ENCODE data around the gene GRAMD1A.
"Not testable (repeated sequence)": the region's sequence is repeated elsewhere in the genome, so short reads cannot be mapped to it uniquely, and the experiment has no call there.

Gene GRAMD1A

DNA sequence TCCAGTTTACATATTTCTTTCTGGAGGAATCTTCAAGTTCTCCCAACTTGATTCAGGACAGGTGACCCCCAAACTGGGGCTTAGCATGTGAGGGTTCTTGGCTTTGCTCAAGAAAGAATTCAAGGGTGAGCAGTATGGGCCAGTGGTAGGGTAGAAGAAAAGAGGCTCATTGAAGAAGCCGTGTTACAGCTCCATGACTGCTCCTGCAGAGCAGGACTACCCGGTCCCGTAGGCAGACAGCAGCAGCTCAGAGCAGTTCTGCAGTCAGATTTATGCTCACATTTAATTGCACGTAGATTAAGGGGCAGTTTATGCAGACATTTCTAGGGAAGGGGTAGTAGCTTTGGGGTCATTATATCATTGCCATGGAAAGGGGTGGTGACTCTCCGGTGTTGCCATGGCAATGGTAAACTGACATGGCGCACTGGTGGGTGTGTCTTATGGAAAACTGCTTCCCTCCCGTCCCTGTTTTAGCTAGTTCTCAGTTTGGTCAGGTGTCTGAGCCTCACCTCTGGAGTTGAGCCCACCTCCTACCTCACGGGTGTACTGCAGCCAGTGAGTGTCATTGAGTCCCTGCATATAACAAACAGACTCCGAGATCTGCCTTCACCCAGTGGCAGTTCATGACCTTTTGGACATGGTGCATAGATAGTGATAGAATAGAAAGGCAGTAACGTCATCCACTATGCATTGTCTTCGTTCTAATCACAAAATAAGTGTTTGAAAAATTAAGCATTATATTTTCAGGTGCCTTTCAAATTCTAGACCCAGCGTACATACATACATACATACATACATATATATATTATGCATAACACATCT, 20.1 kb upstream of the GRAMD1A start:
- no peak for DNase-seq (ENCODE audit: low read depth)

DNA sequence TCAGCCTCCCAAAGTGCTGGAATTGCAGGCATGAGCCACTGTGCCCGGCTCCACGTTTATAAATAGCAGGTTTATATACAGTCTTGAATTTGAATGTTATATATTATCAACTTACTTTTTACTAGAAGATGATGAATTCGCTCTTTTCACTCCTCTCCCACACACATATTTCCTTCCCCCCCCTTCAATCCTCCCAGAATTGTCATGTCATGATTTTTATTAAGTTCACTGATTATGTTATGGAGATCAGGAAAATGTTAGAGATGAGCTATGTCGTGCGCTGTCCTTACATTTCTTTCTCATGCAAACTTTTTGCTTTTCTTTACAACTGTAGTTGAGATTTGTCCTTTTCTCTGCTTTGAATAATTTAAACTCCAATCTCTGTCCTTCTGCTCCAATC, 17.8 kb upstream of the GRAMD1A start:
- no peak for DNase-seq (ENCODE audit: low read depth)

DNA sequence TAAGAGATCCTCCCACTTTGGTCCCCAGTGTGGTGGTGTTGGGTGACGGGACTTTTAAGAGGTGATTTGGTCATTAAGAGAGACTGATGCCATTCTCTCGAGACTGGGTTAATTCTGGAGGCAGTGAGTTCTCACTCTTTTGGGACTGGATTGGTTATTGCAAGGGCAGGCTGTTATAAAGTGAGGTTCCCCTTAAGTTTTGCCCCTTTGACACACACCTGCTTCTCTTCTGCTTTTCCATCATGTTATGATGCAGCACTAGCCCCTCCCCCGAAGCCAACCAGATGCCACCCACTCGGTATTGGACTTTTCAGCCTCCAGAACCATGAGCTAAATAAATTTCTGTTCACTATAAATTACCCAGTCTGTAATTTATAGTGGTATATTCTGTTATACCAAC, 16.3 kb upstream of the GRAMD1A start:
- DNase-seq (ENCODE audit: low read depth), result no peak

DNA sequence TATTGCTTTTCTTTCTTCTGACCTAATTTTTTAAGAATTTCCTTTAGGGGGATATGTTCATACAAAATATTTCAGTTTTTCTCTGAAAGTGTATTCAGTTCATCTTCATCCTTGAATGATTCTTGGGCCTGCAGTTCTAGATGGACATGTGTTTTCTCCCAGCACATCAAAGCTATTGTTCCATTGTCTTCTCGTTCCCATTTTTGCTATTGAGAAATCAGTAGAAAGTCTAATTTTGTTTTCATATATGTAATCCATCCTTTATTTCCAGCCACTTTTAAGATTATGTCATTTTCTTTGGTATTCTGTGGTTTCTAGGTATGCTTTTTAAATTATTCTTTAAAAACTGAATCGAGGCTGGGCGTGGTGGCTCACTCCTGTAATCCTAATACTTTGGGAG, 15.8 kb upstream of the GRAMD1A start:
- no peak for DNase-seq (ENCODE audit: low read depth)

DNA sequence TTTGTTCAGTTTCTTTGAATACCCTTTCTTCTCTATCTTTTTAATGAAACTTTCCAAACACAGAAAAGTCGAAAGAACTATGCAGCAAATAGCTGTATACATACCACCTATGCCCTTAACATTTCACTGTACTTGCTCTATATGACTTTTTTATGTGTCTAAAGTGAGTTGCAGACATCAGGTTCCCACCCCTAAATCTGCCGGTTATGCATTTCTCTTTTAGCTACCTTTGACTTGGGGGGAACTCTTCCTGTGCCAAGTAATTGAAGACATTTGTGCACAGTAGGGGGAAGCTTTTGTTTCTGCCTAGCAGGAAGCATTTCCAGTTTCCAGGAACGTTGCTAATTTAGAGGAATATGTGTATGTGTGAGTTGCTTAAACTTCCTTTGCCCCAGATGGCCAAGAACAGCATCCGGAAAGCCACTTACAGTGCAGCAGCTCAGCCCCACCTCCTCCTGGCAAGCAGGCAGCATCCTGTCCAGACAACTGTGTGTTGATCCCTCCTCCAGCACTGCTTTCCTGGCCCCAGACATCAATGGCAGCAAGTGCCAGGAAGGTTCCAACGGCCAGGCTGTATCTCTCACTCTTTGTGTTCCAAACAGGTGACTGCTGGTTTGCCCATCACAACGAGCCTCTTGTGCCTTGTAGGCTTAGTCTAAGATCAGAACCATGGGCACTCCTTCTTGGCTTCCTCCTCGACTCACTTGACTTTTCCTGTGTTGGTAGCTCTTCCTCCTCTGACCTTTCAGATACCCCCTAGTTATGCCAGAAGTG, 14.7 kb upstream of the GRAMD1A start:
- no peak for DNase-seq (ENCODE audit: low read depth)

DNA sequence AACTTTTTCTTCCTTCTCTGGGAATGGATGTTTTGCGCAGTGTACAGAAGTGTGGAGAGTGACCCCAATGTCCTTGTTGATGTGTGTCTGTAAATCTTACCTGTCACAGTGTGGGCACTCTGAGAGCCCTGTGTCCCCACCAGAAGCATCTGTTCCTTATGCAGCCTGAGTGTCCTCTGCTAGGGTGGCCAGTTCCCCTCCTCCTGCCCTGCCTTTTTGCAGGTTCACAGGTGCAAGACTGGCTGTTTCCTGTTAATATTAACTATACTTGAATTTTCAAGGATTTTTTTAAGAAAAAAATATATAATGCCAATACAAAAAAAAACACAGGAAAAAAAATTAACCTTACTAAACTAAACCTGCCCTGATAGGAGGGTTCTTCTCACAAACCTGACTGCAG, 12.0 kb upstream of the GRAMD1A start:
- DNase-seq (ENCODE audit: low read depth), result no peak

DNA sequence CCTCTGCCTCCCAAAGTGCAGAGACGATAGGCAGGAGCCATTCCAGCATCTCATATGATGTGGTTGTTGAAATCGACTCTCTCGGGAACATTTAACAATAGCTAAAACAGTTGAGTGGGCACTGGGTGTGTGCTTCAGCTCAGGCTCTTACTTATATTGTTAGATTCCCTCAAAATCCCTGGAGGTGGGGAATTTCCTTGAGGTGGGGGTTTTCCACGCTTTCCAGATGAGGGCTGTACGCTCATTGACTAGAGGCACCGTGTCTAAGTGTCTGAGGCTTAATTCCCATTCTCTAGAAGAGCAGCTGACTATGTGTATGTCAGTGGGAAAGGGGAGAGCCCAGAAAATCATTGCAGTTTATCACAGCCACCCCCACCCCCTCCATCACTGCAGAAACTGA, 10.8 kb upstream of the GRAMD1A start:
- DNase-seq (ENCODE audit: low read depth), result no peak

DNA sequence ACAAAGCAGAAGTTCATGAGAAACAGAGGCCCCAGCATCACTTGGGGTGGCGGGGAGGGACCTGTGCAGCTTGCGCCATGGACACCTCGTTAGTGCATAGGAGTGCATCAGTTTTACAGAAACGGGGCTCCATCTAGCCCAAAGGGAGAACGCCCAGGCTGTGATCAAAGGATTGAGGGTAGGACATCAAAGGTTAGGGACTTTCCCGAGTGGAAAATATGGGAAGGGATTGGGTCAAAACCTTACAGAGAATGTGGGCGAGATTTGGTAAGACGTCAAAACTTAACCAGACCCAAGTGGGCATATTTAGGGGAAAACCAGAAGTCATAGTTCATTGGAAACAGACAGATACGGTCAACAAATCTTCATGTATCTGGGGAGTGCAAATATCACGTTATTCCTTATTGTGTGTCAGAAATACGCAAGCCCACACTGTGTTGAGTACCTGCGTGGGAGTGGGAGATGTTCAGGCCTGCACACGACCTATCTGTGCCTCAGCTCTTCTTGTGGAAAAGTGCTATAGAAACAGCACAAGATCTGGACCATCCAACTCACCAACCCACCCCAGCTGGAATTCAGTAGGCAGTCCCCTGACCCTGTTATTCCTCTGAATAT, 9.4 kb upstream of the GRAMD1A start:
- DNase-seq (ENCODE audit: low read depth), result no peak

DNA sequence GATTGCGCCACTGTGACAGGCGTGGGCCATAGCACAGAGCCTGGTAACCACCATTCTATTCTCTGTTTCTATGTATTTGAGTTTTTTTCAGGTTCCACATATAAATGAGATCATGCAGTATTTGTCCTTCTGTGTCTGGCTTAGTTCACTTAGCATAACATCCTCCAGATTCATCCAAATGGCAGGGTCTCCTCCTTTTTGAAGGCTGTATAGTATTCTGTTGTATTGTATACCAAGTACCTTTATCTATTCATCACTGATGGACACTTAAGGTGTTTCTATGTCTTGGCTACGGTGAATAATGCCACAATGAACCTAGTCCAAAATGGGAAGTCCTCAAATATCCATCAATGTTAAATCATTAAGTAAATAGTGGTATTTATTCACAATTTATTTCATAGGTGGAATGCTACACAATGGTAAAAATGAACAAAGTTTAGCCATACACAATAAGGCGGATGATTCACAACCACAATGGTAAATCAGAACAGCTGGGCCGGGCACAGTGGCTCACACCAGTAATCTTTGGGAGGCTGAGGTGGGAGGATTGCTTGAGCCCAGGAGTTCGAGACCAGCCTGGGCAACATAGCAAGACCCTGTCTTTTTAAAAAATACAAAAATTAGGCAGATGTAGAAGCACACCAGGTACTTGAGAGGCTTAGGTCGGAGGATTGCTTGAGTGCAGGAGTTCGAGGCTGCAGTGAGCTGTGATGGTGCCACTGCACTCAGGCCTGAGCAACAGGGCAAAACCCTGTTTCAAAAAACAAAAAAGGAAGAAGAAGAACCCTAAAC, 8.4 kb upstream of the GRAMD1A start:
- no peak for DNase-seq (ENCODE audit: low read depth)

DNA sequence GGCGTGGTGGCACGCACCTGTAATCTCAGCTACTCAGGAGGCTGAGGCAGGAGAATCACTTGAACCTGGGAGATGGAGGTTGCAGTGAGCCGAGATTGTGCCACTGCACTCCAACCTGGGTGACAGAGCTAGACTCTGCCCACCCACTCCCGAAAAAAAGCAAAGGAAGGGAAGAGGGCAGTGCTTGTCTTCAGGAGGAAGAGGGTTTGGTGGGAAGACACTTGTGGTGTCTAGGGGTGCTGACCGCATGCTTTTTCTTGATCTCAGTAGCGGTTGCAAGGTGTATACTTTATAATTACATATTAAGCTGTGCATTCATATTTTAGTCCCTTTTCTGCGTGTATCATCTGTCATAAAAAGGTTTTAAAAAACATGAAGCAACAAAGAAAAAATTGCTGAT, 7.5 kb upstream of the GRAMD1A start:
- DNase-seq (ENCODE audit: low read depth), result not testable (repeated sequence)

DNA sequence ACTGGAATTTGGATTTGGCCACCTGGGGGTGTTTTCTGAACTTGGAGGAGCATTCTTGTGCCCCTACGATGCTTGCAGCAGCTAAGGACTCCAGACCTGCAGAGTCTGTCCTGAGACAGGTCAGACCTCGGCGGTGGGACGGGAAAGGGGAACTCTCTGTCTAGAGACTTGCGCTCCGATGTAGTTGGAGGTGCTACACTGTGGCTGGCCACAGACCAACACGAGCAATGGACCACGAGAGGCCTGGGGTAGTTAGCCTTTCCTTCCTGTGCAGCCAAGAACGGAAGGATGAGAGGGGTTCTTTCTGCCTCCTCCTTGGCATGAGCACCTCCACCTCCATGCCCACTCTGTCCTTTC, 5.9 kb upstream of the GRAMD1A start:
- DNase-seq (ENCODE audit: low read depth), result no peak

DNA sequence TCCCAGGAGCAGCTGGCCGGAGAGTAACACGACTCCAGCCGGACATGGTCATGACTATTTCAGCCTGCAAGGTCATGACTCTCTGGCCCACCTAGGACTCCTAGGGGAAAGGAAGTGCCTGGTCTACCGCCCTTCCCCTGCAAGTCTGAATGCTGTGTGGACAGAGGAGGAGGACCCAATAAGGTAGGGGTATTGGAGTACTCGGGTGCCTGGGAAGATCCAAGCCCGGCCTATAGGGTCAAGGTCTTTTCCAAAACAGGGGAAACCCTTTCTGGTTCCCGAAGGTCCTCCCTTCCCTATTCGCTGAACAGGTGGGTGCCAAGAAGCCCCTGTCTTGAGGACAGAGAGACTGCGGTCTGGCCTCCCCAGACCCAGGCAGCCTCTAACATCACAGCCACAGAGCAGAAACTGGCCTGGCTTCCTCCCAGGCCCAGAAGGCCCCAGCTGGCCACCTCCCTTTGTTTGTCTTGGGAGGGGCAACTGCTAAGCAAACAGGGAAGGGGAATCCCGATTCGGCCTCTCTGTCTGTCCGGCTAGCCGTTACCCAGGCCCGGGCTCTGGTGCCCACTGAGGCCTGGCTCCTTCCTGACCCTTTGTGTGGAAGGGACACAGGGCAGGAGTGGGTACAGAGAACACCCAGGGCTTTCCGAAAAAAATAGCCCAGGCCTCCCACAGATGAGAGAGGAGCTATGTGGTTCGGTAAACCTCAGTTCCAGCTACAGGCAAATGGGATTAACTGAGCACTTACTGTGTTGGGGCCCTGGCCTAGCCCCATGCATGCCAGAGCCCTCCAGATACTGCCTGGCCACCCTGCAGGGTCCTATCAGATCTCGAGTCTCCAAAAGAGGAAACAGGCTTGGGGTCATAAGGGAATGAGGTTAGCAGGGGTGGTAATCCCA, 5.2 kb upstream of the GRAMD1A start:
- DNase-seq (ENCODE audit: low read depth), result no peak

DNA sequence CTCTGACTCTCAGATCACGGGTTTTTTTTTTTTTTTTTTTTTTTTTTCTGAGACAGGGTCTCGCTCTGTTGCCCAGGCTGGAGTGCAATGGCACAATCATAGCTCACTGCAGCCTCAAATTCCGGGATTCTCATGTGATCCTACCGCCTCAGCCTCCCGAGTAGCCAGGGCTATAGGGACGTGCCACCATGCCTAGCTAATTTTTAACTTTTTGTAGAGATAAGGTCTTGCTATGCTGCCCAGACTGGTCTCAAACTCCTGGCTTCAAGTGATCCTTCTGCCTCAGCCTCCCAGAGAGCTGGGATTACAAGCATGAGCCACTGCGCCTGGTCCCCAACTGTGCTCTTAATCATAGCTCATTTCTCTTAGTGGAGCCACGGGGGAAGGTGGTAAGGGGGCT, 4.6 kb upstream of the GRAMD1A start:
- no peak for DNase-seq (ENCODE audit: low read depth)

DNA sequence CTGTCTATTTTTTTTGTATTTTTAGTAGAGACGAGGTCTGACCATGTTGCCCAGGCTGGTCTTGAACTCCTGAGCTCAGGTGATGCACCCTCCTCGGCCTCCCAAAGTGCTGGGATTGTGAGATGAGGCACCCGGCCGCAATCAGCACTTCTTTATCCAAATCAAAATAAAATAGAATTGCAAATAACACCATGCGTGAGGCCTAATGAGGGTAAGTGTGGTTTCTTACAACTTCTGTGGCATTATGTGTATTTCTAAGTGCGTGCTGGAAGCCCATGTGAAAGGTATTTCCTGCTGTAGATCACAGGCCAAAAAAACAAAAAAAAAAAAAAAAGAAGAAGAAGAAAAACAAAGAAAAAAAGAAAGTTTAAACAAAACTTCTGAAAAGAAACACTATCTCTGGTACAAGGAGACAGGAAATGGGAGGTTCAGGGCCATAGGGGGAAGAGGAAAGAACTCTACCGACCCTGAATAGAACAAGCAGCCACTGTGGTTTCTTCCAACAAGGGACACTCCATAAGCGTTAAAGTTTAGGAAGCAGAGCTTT, 3.0 kb upstream of the GRAMD1A start:
- no peak for DNase-seq (ENCODE audit: low read depth)

DNA sequence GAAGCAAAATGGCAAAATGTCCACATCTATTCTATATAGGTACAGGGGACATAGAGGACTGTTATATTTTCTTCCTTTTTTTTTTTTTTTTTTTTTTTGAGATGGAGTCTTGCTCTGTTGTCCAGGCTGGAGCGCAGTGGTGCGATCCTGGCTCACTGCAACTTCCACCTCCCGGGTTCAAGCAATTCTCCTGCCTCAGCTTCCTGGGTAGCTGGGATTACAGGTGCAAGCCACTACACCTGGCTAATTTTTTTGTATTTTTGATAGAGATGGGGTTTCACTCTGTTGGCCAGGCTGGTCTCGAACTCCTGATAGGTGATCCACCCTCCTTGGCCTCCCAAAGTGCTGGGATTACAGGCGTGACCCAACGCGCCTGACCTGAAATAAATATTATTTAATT, 1.9 kb upstream of the GRAMD1A start:
- not testable (repeated sequence) for DNase-seq (ENCODE audit: low read depth)

DNA sequence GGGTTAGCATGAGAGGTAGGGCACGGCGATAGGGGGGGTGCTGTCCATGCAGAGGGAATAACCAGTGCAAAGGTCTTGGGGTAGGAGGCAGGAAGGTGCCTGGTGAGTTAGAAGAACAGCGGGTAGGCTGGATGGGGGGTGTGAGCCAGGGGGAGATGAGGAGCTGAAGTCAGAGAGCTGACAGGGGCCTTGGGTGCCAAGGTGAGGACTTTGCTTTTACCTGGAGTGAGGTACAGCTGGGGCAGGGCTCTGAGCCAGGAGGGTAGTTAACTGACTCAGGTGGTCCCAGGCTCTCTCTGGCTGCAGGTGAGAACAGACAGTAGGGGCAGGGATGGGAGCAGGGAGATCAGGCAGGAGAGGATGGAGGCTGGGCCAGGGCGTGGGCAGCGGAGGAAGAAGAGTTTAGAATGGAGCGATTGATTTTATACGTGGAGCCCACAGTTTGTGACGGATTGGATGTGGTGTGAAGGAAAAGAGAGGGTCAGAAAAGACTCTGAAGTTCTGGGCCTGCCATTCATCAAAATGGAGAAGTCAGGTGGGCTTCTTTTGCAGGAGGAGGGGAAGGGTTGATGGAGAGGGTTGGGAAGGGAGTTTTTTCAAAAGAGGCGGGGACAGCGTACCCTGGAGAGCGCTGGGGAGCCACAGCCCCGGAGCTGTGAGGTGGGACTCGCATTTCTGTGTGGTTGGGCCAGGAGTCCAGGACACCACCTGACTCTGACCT, 1.2 kb upstream of the GRAMD1A start:
- DNase-seq (ENCODE audit: low read depth), result no peak

DNA sequence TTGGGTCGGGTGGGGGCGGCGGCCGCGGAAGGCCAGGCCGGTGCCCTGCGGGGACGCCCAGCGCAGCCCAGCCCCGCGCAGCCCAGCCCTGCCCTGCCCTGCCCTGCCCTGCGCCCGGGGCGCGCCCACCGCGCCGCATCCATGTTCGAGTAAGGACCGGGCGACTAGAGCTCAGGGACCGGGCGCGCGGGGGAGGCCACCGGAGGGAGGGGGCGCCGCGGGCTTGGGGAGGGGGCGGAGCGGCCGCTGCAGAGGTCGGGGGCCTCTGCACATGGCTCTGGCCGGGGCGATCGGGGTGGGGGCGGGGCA, 169 bp downstream of the GRAMD1A start:
- no peak for DNase-seq (ENCODE audit: low read depth)

DNA sequence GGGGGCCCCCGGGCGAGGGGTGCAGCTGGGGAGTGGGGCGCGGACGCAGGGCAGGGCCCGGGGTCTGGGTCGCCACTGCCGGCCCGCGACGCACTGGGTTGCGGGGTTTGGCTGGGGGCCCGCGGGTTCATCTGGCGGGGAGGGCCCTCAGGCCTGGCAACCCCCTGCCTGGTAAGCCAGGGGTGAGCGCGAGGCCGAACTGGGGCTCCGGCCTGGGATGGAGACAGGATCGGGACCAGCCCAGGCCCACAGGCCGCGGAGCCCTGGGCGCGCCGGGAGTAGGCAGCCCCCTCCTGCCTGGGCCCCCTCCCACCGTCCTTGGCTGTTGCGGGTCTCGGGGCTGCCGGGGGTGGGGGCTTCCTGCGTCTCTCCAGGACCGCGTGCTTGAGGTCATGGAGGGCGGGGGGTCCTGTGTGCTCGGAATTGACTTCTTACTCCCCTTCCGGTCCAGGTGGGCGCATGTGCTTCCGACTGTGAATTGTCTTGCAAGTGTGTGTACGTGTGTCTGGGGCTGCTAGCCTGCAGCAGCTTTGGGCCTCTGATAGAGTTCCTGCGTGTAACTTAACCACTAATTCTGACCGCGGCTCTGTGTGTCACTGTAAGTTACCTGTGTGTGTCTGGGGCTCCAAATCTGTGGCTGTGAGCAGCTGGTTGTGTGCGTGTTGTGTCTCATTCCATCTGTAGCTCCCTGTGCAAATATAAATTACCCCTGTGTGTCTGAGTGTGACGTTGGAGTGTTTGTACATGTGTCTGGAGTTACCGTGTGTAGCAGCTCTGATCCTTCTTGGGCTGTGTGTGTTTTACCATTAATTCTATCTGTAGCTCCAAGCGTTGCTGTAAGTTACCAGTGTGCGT, 751 bp downstream of the GRAMD1A start:
- peak; percentile 29 for DNase-seq (ENCODE audit: low read depth)

DNA sequence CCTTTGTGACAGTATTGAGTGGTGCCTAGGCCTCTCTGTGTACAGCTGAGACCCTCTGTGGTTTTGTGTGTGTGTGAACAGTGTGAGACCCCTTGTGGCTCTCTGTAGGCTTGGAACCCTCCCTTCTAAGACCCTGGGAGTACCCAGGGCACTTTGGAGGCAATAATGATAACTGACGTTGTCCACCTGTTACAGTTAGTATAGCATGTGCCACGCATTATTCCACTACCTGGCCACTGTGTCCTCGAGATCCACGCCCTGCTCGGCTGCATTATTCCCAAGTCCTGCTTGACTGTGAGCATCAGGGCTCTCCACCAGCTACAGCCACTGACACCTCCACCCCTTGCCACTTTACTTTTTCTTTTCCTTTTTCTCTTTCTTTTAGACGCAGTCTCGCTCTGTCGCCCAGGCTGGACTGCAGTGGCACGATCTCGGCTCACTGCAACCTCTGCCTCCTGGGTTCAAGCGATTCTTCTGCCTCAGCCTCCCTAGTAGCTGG, 2.0 kb downstream of the GRAMD1A start:
- DNase-seq (ENCODE audit: low read depth), result no peak

Measured in stimulated activated CD8-positive, alpha-beta memory T cell treated with anti-CD3 and anti-CD28 coated beads, Interleukin-7, amount 100 ng/mL, for 24 hours (primary cell).